ENCODE data around the gene CACNA2D1.

CACNA2D1 gene

GRCh38 chr7:82234457-82235049 lies 209.0 kb downstream of the CACNA2D1 start:
- no peak for DNase-seq (ENCODE audit: low spot score)
- peak; percentile 70 for FAIRE-seq

- DNase-seq (ENCODE audit: low spot score) = no peak
- no peak for FAIRE-seq
Observed at GRCh38 chr7:82230811-82231581, 212.6 kb downstream of the CACNA2D1 start.

GRCh38 chr7:82229164-82229563 lies 214.4 kb downstream of the CACNA2D1 start:
- FAIRE-seq (no peak), DNase-seq (ENCODE audit: low spot score) (no peak)

GRCh38 chr7:82226191-82226590 lies 217.4 kb downstream of the CACNA2D1 start:
- DNase-seq (ENCODE audit: low spot score) (no peak), FAIRE-seq (no peak)

- FAIRE-seq = peak; percentile 68
Observed at GRCh38 chr7:82224529-82224928, 219.0 kb downstream of the CACNA2D1 start.

GRCh38 chr7:82223580-82223979 lies 220.0 kb downstream of the CACNA2D1 start:
- FAIRE-seq (peak; percentile 30), DNase-seq (ENCODE audit: low spot score) (no peak)

More at GRCh38 chr7:82224529-82224928, 219.0 kb downstream of the CACNA2D1 start:
- DNase-seq (ENCODE audit: low spot score) = no peak

GRCh38 chr7:82221152-82221674 lies 222.4 kb downstream of the CACNA2D1 start:
- DNase-seq (ENCODE audit: low spot score) (no peak), FAIRE-seq (no peak)

GRCh38 chr7:82212466-82212865 lies 231.1 kb downstream of the CACNA2D1 start:
- DNase-seq (ENCODE audit: low spot score) = no peak
- FAIRE-seq = no peak

- FAIRE-seq (no peak), DNase-seq (ENCODE audit: low spot score) (no peak)
Observed at GRCh38 chr7:82211333-82211732, 232.2 kb downstream of the CACNA2D1 start.

- FAIRE-seq (no peak), DNase-seq (ENCODE audit: low spot score) (no peak)
Observed at GRCh38 chr7:82210416-82211184, 233.0 kb downstream of the CACNA2D1 start.

- FAIRE-seq (no peak), DNase-seq (ENCODE audit: low spot score) (no peak)
Observed at GRCh38 chr7:82209179-82209747, 234.3 kb downstream of the CACNA2D1 start.

GRCh38 chr7:82204694-82205093 lies 238.9 kb downstream of the CACNA2D1 start:
- peak; percentile 32 for DNase-seq (ENCODE audit: low spot score)
- peak; percentile 86 for FAIRE-seq

- FAIRE-seq (no peak), DNase-seq (ENCODE audit: low spot score) (no peak)
Observed at GRCh38 chr7:82202965-82203364, 240.6 kb downstream of the CACNA2D1 start.

- DNase-seq (ENCODE audit: low spot score) (no peak), FAIRE-seq (peak; percentile 9)
Observed at GRCh38 chr7:82202107-82202506, 241.5 kb downstream of the CACNA2D1 start.

- no peak for FAIRE-seq
- DNase-seq (ENCODE audit: low spot score) = no peak
Observed at GRCh38 chr7:82200601-82201000, 243.0 kb downstream of the CACNA2D1 start.

GRCh38 chr7:82194016-82194643 lies 249.4 kb downstream of the CACNA2D1 start:
- FAIRE-seq (no peak), DNase-seq (ENCODE audit: low spot score) (no peak)

- DNase-seq (ENCODE audit: low spot score) (no peak), FAIRE-seq (no peak)
Observed at GRCh38 chr7:82188636-82189035, 254.9 kb downstream of the CACNA2D1 start.

GRCh38 chr7:82185443-82185842 lies 258.1 kb downstream of the CACNA2D1 start:
- DNase-seq (ENCODE audit: low spot score) (no peak), FAIRE-seq (no peak)

- no peak for FAIRE-seq
- DNase-seq (ENCODE audit: low spot score) = peak; percentile 49
Observed at GRCh38 chr7:82183634-82184033, 259.9 kb downstream of the CACNA2D1 start.

GRCh38 chr7:82179311-82179710 lies 264.3 kb downstream of the CACNA2D1 start:
- no peak for DNase-seq (ENCODE audit: low spot score)
- no peak for FAIRE-seq

- FAIRE-seq = no peak
Observed at GRCh38 chr7:82175319-82175718, 268.3 kb downstream of the CACNA2D1 start.

More at GRCh38 chr7:82175319-82175718, 268.3 kb downstream of the CACNA2D1 start:
- DNase-seq (ENCODE audit: low spot score) = no peak

All from urothelium cell line (cell line).